Measurements from ENCODE around the gene TMEM80. TPM values are rescaled to one million over a fixed set of nuclear protein-coding genes. Genes with fewer than 3 reads are reported as not detected.
A peak's percentile ranks its signal among the peaks of the same experiment; 100 is the strongest.

Gene TMEM80
- total and polyA plus RNA-seq, 9 of the 15 experiments (the other 6 are each of a cell fraction or from before 2014, with no cell fraction given): 5.1 to 30.1 (median 12.4) TPM

DNA sequence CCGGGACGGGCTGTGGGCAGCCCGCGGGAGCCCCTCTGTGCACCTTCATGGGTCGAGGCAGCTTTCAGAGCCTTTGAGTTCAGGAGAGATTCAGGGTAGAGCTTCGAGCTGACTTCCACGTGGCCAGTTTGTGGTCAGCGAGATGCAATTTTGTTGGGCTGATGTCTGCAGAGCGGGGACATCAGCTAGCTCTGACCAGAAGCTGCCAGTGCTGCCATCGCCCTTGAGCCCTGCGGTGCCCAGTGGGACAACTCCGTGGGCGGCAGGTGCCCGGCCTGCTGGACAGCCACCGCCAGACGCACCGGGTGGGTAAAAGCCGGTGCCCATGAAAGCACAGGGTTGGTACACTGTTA is 52.4 kb downstream of the TMEM80 start (continued):
- TF ChIP-seq, protein P1, sequence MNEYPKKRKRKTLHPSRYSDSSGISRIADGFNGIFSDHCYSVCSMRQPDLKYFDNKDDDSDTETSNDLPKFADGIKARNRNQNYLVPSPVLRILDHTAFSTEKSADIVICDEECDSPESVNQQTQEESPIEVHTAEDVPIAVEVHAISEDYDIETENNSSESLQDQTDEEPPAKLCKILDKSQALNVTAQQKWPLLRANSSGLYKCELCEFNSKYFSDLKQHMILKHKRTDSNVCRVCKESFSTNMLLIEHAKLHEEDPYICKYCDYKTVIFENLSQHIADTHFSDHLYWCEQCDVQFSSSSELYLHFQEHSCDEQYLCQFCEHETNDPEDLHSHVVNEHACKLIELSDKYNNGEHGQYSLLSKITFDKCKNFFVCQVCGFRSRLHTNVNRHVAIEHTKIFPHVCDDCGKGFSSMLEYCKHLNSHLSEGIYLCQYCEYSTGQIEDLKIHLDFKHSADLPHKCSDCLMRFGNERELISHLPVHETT (CRISPR knock-in tag; conservative IDR thresholded peaks at IDR 0.05 in 1 of 2, IDR thresholded peaks at IDR 0.05 in 1 of 2): peak in 1 of 2 experiments; percentile 10; a peak in 1 of 4 replicates
- TF ChIP-seq FOXA3 (CRISPR knock-in tag; conservative IDR thresholded peaks at IDR 0.05 in 1 of 2, IDR thresholded peaks at IDR 0.05 in 1 of 2): no peak
- TF ChIP-seq CCNT2 (IDR thresholded peaks at IDR 0.05; ENCODE audit: borderline replicate concordance, extremely low read depth, insufficient read length, low read depth, low read length): peak; percentile 7
- TF ChIP-seq, protein P2, sequence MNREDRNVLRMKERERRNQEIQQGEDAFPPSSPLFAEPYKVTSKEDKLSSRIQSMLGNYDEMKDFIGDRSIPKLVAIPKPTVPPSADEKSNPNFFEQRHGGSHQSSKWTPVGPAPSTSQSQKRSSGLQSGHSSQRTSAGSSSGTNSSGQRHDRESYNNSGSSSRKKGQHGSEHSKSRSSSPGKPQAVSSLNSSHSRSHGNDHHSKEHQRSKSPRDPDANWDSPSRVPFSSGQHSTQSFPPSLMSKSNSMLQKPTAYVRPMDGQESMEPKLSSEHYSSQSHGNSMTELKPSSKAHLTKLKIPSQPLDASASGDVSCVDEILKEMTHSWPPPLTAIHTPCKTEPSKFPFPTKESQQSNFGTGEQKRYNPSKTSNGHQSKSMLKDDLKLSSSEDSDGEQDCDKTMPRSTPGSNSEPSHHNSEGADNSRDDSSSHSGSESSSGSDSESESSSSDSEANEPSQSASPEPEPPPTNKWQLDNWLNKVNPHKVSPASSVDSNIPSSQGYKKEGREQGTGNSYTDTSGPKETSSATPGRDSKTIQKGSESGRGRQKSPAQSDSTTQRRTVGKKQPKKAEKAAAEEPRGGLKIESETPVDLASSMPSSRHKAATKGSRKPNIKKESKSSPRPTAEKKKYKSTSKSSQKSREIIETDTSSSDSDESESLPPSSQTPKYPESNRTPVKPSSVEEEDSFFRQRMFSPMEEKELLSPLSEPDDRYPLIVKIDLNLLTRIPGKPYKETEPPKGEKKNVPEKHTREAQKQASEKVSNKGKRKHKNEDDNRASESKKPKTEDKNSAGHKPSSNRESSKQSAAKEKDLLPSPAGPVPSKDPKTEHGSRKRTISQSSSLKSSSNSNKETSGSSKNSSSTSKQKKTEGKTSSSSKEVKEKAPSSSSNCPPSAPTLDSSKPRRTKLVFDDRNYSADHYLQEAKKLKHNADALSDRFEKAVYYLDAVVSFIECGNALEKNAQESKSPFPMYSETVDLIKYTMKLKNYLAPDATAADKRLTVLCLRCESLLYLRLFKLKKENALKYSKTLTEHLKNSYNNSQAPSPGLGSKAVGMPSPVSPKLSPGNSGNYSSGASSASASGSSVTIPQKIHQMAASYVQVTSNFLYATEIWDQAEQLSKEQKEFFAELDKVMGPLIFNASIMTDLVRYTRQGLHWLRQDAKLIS (CRISPR knock-in tag; IDR thresholded peaks at IDR 0.05): peak; percentile 40
- TF ChIP-seq ZNF253 (CRISPR knock-in tag; conservative IDR thresholded peaks at IDR 0.05): no peak
- TF ChIP-seq, protein P3, sequence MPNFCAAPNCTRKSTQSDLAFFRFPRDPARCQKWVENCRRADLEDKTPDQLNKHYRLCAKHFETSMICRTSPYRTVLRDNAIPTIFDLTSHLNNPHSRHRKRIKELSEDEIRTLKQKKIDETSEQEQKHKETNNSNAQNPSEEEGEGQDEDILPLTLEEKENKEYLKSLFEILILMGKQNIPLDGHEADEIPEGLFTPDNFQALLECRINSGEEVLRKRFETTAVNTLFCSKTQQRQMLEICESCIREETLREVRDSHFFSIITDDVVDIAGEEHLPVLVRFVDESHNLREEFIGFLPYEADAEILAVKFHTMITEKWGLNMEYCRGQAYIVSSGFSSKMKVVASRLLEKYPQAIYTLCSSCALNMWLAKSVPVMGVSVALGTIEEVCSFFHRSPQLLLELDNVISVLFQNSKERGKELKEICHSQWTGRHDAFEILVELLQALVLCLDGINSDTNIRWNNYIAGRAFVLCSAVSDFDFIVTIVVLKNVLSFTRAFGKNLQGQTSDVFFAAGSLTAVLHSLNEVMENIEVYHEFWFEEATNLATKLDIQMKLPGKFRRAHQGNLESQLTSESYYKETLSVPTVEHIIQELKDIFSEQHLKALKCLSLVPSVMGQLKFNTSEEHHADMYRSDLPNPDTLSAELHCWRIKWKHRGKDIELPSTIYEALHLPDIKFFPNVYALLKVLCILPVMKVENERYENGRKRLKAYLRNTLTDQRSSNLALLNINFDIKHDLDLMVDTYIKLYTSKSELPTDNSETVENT (CRISPR knock-in tag; IDR thresholded peaks at IDR 0.05): no peak
- no peak for TF ChIP-seq TRIM28 (IDR thresholded peaks at IDR 0.05)
- no peak for TF ChIP-seq SOX6 (IDR thresholded peaks at IDR 0.05)
- no peak for TF ChIP-seq CTBP1 (IDR thresholded peaks at IDR 0.05; ENCODE audit: borderline replicate concordance)
- no peak for TF ChIP-seq PYGO2 (tag; IDR thresholded peaks at IDR 0.05)
- TF ChIP-seq, protein P4, sequence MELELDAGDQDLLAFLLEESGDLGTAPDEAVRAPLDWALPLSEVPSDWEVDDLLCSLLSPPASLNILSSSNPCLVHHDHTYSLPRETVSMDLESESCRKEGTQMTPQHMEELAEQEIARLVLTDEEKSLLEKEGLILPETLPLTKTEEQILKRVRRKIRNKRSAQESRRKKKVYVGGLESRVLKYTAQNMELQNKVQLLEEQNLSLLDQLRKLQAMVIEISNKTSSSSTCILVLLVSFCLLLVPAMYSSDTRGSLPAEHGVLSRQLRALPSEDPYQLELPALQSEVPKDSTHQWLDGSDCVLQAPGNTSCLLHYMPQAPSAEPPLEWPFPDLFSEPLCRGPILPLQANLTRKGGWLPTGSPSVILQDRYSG (tag; conservative IDR thresholded peaks at IDR 0.05; ENCODE audit: low read depth): peak; percentile 80
- TF ChIP-seq CXXC5 (CRISPR knock-in tag; IDR thresholded peaks at IDR 0.05): peak; percentile 5; the same call in 1 of the 2 replicates
- TF ChIP-seq MECOM (CRISPR knock-in tag; IDR thresholded peaks at IDR 0.05): 0 out of 2 replicates have a peak, but pooled peaks have one; percentile 41
- TF ChIP-seq, protein P5, sequence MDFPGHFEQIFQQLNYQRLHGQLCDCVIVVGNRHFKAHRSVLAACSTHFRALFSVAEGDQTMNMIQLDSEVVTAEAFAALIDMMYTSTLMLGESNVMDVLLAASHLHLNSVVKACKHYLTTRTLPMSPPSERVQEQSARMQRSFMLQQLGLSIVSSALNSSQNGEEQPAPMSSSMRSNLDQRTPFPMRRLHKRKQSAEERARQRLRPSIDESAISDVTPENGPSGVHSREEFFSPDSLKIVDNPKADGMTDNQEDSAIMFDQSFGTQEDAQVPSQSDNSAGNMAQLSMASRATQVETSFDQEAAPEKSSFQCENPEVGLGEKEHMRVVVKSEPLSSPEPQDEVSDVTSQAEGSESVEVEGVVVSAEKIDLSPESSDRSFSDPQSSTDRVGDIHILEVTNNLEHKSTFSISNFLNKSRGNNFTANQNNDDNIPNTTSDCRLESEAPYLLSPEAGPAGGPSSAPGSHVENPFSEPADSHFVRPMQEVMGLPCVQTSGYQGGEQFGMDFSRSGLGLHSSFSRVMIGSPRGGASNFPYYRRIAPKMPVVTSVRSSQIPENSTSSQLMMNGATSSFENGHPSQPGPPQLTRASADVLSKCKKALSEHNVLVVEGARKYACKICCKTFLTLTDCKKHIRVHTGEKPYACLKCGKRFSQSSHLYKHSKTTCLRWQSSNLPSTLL (IDR thresholded peaks at IDR 0.05): no peak
- TF ChIP-seq GABPB2 (CRISPR knock-in tag; conservative IDR thresholded peaks at IDR 0.05): 0 out of 2 replicates have a peak, but pooled peaks have one; percentile 49
- no peak for TF ChIP-seq FOS (IDR thresholded peaks at IDR 0.05; ENCODE audit: extremely low read depth, insufficient read length)
- no peak for TF ChIP-seq SMAD4 (CRISPR knock-in tag; conservative IDR thresholded peaks at IDR 0.05)
